ENCODE data around the gene ADRA1B.
A peak's percentile ranks its signal among the peaks of the same experiment; 100 is the strongest.
"Not testable (repeated sequence)": the region's sequence is repeated elsewhere in the genome, so short reads cannot be mapped to it uniquely, and the experiment has no call there.

Gene ADRA1B

GRCh38 chr5:159933531-159934485 is 17.5 kb downstream of the ADRA1B start:
- DNase-seq, result peak in 2 of 5 experiments; percentile 56 to 73

DNA sequence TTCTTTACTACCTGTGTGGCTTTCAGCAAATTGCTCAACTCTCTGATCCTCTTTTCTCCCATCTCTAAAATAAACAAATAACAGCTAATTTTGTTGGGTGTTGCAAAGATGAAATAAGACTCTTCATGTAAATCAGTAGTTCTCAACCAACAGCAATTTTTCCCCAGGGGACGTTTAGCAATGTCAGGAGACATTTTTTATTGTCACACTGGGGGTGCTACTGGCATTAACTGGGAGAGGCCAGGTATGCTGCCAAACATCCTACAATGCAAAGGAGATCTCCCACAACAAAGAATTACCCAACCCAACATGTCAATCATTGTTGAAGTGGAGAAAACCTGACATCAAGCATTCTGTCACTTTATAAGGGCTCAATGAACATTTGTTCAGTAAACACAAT is 19.7 kb downstream of the ADRA1B start:
- no peak for DNase-seq

DNA sequence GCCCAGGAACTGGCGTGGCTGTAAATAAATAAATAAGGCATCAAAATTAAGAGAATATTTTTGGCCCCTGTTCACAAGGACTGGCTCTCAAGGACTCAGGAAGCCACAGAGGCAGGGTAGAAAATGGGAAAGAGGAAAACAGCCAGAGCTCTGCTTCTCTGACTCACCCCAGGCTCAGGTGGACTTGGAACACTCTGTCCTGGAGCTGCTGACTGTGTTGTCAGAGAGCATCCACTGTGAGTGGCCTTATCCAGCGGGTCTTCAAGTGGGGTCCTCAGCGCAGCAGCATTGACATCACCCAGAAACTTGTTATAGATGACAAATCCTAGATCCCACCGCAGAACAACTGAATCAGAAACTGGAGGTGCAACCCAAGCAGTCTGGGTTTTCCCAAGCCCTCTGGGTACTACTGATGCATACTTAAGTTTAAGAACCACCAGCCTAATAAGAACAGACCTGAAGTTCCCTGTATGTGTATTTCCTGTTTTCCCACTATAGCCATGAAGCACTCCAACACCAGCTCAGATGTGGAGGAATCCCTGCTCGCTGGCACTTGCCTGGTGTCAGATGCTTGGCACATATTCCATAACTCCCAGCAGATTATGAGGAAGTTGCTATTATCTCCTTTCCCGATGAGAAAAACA is 20.5 kb downstream of the ADRA1B start:
- no peak for DNase-seq

DNA sequence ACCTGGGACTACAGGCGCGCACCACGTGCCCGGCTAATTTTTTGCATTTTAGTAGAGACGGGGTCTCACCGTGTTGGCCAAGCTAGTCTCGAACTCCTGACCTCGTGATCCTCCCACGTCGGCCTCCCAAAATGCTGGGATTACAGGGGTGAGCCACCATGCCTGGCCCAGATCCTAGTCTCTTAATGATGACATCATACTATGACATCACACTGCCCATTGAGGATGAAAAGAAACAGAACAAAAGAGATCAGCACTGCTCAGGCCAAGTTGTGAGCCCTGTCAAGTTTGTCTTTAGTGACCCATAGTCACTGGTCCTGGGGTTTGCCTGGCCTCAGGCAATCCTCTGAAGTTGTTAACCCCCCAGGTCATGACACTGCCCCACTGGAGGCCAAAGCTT is 21.3 kb downstream of the ADRA1B start:
- DNase-seq, result no peak

DNA sequence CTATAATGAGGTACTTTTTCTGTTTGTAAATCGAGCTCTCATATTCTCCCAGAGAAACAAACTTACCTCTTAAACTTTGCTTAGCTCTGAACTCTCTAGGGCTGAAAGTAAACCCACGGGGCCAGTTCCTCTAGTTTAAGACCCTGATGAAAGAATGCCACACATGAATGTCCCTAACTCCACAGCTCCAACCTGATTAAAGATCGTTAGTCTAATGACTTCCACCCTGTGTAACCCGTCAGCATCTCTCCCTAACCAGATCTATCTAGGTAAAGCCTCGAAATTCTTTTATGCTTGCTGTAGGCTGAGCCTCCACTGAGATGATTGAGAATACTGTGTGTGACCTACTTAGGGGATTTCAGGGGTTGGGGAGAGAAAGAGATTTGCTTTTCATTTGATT is 27.0 kb downstream of the ADRA1B start:
- DNase-seq, result no peak

DNA sequence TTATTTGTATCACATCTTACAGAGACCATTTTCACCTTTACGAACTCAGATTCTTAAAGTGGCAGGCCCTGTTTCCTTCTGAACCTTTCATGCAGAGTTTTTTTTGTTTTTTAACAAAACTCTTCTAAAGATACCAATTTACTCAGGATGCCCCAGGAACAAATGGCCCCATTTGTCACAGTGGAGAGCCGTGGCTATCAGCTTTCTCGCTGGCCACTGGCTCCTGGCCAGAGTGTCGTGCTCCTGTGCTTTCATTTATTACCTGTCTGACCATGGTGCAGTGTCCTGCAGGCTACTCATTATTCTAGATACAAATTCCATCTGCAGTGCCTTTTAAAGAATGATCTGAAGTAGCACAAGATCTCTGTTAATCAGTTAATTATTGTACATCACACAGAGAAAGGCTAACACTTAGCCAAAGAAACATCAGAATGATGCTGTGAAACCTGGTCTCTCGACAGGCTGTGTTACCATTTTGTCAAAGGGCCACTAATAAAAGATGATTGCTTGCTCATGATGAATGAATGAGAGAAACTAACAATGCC is 27.8 kb downstream of the ADRA1B start:
- no peak for DNase-seq

- no peak for DNase-seq
These were observed 29.1 kb downstream of the ADRA1B start for GRCh38 chr5:159945359-159945758.

GRCh38 chr5:159947708-159948358 is 31.6 kb downstream of the ADRA1B start:
- no peak for DNase-seq

- no peak for DNase-seq
These were observed 35.1 kb downstream of the ADRA1B start for GRCh38 chr5:159951387-159951786.

GRCh38 chr5:159951834-159952233 is 35.6 kb downstream of the ADRA1B start:
- DNase-seq, result no peak

GRCh38 chr5:159953609-159954008 is 37.3 kb downstream of the ADRA1B start:
- no peak for DNase-seq

GRCh38 chr5:159955056-159955624 is 38.9 kb downstream of the ADRA1B start:
- DNase-seq, result no peak

- DNase-seq, result no peak
These were observed 39.8 kb downstream of the ADRA1B start for GRCh38 chr5:159956074-159956473.

DNA sequence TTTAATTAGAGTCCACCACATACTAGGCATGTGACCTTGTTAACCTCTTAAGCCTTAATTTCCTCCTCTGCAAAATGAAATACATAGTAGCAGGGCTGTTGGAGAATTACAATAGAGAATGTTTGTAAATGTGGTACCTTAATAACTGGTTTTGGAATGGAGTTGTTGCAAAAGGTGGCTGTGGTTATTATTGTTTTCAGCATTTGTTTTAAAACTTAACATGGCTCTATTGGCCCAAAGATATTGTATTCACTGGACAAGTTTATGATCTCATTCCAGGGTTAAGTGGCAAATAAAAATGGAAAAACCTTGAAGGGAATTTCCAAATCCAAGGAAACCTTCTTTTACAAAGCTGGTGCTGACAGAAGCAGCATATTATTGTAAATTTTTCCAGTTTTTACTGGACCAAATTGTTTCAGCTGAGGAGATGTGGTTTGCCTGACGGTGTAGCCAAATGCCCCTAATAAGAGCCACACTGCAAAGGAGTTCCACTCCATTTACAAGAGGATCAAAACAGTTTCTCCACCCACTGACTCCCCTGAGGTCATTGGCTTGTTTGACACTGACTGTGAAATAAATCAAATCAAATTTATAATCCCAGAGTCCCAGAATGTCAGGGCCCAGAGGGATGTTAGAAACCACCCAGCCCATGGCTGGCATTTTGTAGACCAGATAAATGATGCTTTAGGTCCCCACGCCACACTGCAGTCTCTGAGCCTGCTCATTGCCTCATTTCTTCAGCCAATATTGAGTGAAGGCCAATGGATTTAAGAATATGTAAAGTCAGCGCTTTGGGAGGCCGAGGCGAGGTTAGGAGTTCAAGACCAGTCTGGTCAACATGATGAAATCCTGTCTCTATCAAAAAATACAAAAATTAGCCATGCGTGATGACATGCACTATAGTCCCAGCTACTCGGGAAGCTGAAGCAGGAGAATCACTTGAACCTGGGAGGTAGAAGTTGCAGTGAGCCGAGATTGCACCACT is 45.2 kb downstream of the ADRA1B start:
- no peak for DNase-seq

GRCh38 chr5:159962214-159962613 is 45.9 kb downstream of the ADRA1B start:
- DNase-seq, result no peak

- no peak for DNase-seq
These were observed 47.7 kb downstream of the ADRA1B start for GRCh38 chr5:159963935-159964334.

DNA sequence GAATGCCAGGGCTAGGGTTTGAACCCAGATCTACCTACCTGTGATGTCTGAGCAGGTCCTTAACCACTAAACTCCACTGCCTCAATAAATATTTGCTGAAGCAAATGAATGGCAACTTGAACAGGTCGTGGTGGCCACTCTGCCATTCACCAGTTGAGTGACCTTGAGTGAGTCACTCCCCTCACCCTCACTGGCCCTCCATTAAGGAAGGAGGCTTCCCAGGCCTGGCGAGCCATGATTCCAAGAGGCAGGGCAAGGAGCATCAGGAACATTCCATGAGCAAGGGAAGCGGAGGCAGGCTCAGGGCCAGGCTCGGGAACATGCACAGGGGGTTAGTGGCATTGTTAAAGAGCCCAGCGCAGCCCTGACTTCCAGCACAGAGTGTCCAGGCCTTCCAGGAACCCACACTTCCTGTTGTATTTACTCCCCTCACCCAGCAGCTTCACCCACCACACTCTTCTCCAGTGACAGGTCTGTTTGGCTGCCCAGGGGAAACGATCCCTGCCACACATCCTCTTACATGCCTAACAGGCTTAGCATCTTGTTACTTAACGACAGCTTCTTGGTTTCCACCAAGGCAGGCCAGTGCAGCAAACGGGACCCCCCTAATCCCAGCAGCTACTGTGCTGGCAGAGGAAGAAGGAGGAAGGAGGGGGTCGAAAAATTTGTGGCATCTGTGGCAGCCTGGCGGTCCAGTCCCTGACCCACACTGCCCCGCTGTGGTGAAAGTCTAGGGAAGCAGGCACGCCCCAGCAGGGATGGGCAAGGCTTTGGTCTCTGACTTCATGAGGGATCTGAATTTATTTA is 49.0 kb downstream of the ADRA1B start:
- DNase-seq, result no peak

DNA sequence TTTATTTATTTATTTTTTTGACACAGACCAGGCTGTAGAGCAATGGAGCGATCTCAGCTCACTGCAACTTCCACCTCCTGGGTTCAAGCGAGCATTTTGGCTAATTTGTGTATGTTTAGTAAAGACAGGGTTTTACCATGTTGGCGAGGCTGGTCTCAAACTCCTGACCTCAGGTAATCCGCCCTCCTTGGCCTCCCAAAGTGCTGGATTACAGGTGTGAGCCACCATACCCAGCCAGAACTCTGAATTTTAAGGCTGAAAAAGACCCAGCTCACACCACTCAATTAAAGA is 49.5 kb downstream of the ADRA1B start:
- not testable (repeated sequence) for DNase-seq

DNA sequence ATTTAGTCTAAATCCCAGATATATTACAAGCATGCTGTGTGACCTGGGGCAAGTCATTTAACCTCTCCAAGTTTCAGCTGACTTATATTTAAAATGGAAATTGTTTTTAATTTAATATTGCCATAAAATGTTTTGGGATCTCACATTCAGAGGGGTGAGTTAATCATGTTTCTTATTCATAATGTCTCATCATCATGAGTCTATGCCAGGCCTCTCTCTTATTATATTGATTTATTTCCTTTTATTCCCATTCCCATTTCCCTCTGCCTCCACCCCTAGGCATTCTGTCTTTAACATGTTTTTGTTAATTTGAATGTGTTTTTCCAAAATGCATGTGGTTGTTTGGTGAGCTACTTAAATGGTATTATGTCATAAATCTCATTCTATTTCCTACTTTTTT is 53.7 kb downstream of the ADRA1B start:
- no peak for DNase-seq

DNA sequence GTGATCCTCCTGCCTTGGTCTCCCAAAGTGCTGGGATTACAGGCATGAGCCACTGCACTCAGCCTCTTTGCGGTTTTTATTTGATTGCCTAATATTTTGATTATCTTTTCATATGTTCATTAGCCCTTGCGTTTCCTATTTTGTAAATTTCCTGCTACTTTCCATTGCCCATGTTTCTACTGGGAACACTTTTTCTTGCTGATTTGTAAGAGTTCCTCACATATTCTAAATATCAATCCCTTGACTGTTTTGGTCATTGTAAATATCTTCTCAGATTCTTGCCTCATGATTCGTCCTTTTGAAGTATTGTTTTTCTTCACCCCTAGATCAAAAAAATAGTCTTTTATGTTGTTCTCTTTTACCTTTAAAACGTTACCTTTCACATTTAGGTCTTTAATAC is 54.8 kb downstream of the ADRA1B start:
- DNase-seq, result no peak

DNA sequence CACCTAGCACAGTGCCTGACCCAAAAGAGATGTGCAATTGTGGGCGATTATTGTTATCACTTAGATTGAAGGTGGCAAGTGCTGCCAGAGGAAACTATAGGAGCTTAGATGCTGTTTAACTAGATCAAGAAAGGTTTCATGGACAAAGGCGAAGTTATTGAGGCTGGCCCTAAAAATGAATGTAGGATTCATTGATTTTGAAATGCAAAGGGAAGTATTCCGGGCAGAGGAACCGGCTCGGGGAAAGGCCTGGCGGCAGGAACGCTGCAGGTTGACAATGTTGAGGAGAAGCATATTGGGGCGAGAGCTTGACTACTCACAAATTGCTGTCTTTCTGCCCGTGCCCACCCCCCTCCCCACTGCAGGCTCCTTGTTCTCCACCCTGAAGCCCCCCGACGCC is 55.2 kb downstream of the ADRA1B start:
- no peak for DNase-seq

All from T-helper 2 cell (primary cell).